HCT116 (cell line): ENCODE data around the gene KCNH2. TPM values are rescaled to one million over a fixed set of nuclear protein-coding genes. Genes with fewer than 3 reads are reported as not detected.

ENCODE experiments used
- ATAC-seq: fragments of 200-7000 bp; cut with Tn5 transposase; 2 replicates; pipeline ENCODE4 v1.9.1; 2020; ENCODE audit warnings: mild to moderate bottlenecking, moderate library complexity
- BruUV-seq: library from RNA; stranded (reverse); fragments of 400-500 nt; replicated peaks from 2 replicates; lab custom pipeline; 2021; lab: Mats Ljungman, UMichigan
- CTCF ChIA-PET: fragments of 300-600 bp; sonication (Branson Sonifier 250); formaldehyde crosslinking; loops from one replicate; lab custom pipeline; 2021; ENCODE audit warnings: antibody characterized with exemption; lab: Charles Lee
- POLR2A ChIA-PET: fragments of 300-600, 350-600 bp; sonication (Branson Sonifier 250); formaldehyde crosslinking; loops from one replicate; lab custom pipeline; 2021; ENCODE audit warnings: antibody characterized with exemption; lab: Charles Lee
- RAD21 ChIA-PET, 2 experiments: fragments of 300-600 bp; sonication (Branson Sonifier 250); formaldehyde crosslinking; loops; one replicate each; lab custom pipeline; 2023; ENCODE audit warnings: low total read pairs in 2 of 2; ENCODE audit not compliant: uncharacterized antibody in 2 of 2, unreplicated experiment in 2 of 2, low non-redundant PET in 1 of 2; lab: Charles Lee
- DNase-seq: peaks from one replicate; pipeline ENCODE4 v3.0.0-alpha.2; 2010; ENCODE audit warnings: low read depth, low spot score
- H2AFZ ChIP-seq: fragments of 200-600 bp; shearing (Covaris generic), sonication (generic); 2 replicates; pipeline ENCODE4 v1.6.1; 2017; ENCODE audit warnings: low read depth, mixed run types, mixed read lengths, antibody characterized with exemption, low read length; ENCODE audit not compliant: poor library complexity, severe bottlenecking
- H3K27ac ChIP-seq: 2 replicates; pipeline ENCODE4 v1.5.1; 2012; ENCODE audit warnings: low read depth, low read length
- H3K27me3 ChIP-seq: fragments of 200-600 bp; sonication (generic); 2 replicates; pipeline ENCODE4 v1.6.1; 2016; ENCODE audit warnings: mixed run types, low read length, mixed read lengths; ENCODE audit not compliant: insufficient read depth
- H3K36me3 ChIP-seq, 2 experiments: fragments of 200-500 bp in 1 of 2; fragments of 200-600 bp in 1 of 2; sonication (Bioruptor generic) in 1 of 2; sonication (generic) in 1 of 2; 2 replicates each; pipeline versions ENCODE4 v1.5.1 to v1.6.1; 2014 to 2016; ENCODE audit warnings: low read length in 2 of 2, inconsistent platforms in 1 of 2, mixed read lengths in 1 of 2, mixed run types in 1 of 2; ENCODE audit not compliant: insufficient read depth in 2 of 2, control insufficient read depth in 1 of 2
- H3K4me1 ChIP-seq, 2 experiments: fragments of 200-600 bp in 1 of 2; sonication (generic) in 1 of 2; 2 replicates each; pipeline versions ENCODE4 v1.5.1 to v1.6.1; 2012 to 2017; ENCODE audit warnings: low read length in 2 of 2, inconsistent platforms in 1 of 2, mild to moderate bottlenecking in 1 of 2, mixed read lengths in 1 of 2, mixed run types in 1 of 2, moderate library complexity in 1 of 2; ENCODE audit not compliant: insufficient read depth in 2 of 2, control insufficient read depth in 1 of 2
- H3K4me2 ChIP-seq: fragments of 200-600 bp; sonication (generic); 2 replicates; pipeline ENCODE4 v1.6.1; 2017; ENCODE audit warnings: mixed run types, low read length, mixed read lengths
- H3K4me3 ChIP-seq, 2 experiments: fragments of 200-600 bp in 1 of 2; sonication (generic) in 1 of 2; replicated peaks in 1 of 2; 2 replicates each; pipeline ENCODE4 v1.5.1; 2011 to 2016; ENCODE audit warnings: low read length in 2 of 2, control low read depth in 1 of 2, low read depth in 1 of 2, mild to moderate bottlenecking in 1 of 2, mixed read lengths in 1 of 2, mixed run types in 1 of 2
- H3K79me2 ChIP-seq: fragments of 200-600 bp; sonication (generic); 2 replicates; pipeline ENCODE4 v1.6.1; 2017; ENCODE audit warnings: mild to moderate bottlenecking, mixed run types, low read length, moderate library complexity, mixed read lengths; ENCODE audit not compliant: insufficient read depth
- H3K9ac ChIP-seq: fragments of 200-600 bp; sonication (generic); 2 replicates; pipeline ENCODE4 v1.6.1; 2016; ENCODE audit warnings: low read length, mixed read lengths
- H3K9me2 ChIP-seq: fragments of 200-600 bp; sonication (generic), shearing (Covaris generic); 2 replicates; pipeline ENCODE4 v1.6.1; 2017; ENCODE audit warnings: mixed run types, mild to moderate bottlenecking, moderate library complexity; ENCODE audit not compliant: insufficient read depth
- H3K9me3 ChIP-seq, 2 experiments: fragments of 200-500 bp in 1 of 2; fragments of 200-600 bp in 1 of 2; sonication (Bioruptor generic) in 1 of 2; sonication (generic) in 1 of 2; 2 replicates each; pipeline ENCODE4 v1.6.1; 2014 to 2017; ENCODE audit warnings: low read length in 2 of 2, mixed read lengths in 2 of 2, inconsistent platforms in 1 of 2, low read depth in 1 of 2, mild to moderate bottlenecking in 1 of 2, mixed run types in 1 of 2, moderate library complexity in 1 of 2; ENCODE audit not compliant: control insufficient read depth in 1 of 2, insufficient read depth in 1 of 2
- H4K20me1 ChIP-seq: fragments of 200-600 bp; sonication (generic), shearing (Covaris generic); 2 replicates; pipeline ENCODE4 v1.6.1; 2017; ENCODE audit warnings: mixed run types, mild to moderate bottlenecking, moderate library complexity; ENCODE audit not compliant: insufficient read depth
- CBX3 ChIP-seq: IDR thresholded peaks from 2 replicates; pipeline ENCODE4 v1.6.1; 2012; ENCODE audit warnings: low read depth
- EGR1 ChIP-seq: IDR thresholded peaks from 2 replicates; pipeline ENCODE4 v1.6.1; 2012; ENCODE audit warnings: low read depth
- ELF1 ChIP-seq: IDR thresholded peaks from 2 replicates; pipeline ENCODE4 v1.6.1; 2012; ENCODE audit warnings: low read depth, borderline replicate concordance
- EZH2 ChIP-seq: fragments of 200-600 bp; sonication (generic); IDR thresholded peaks from 2 replicates; pipeline ENCODE4 v1.6.1; 2017; ENCODE audit warnings: antibody characterized with exemption, mixed run types
- EZH2phosphoT487 ChIP-seq: fragments of 200-600 bp; IDR thresholded peaks from 2 replicates; pipeline ENCODE4 v1.6.1; 2018; ENCODE audit warnings: antibody characterized with exemption, borderline replicate concordance
- FOSL1 ChIP-seq: IDR thresholded peaks from 2 replicates; pipeline ENCODE4 v1.6.1; 2012; ENCODE audit warnings: low read depth
- POLR2A ChIP-seq: IDR thresholded peaks from 2 replicates; pipeline ENCODE4 v1.7.0; 2011; ENCODE audit warnings: borderline replicate concordance; ENCODE audit not compliant: insufficient read depth, insufficient read length; ENCODE audit errors: extremely low read depth
- SIN3A ChIP-seq: IDR thresholded peaks from 2 replicates; pipeline ENCODE4 v1.6.1; 2012; ENCODE audit warnings: low read depth
- SP1 ChIP-seq: IDR thresholded peaks from 2 replicates; pipeline ENCODE4 v1.6.1; 2012; ENCODE audit warnings: low read depth
- SRF ChIP-seq: IDR thresholded peaks from 2 replicates; pipeline ENCODE4 v1.6.1; 2012; ENCODE audit warnings: low read depth
- TCF7L2 ChIP-seq: IDR thresholded peaks from 2 replicates; pipeline ENCODE4 v1.7.0; 2011; ENCODE audit warnings: borderline replicate concordance, inconsistent platforms; ENCODE audit not compliant: insufficient read depth, insufficient read length; ENCODE audit errors: extremely low read depth
- YY1 ChIP-seq: IDR thresholded peaks from 2 replicates; pipeline ENCODE4 v1.6.1; 2011; ENCODE audit warnings: low read length, low read depth, moderate library complexity, mild to moderate bottlenecking; ENCODE audit not compliant: insufficient replicate concordance; ENCODE audit errors: extremely low read depth
- ZFX ChIP-seq: fragments of 450-650 bp; IDR thresholded peaks from 2 replicates; pipeline ENCODE4 v1.6.1; 2017
- ZNF274 ChIP-seq: fragments of 200-500 bp; sonication (Bioruptor generic); IDR thresholded peaks from 2 replicates; pipeline ENCODE4 v1.6.1; 2014; ENCODE audit warnings: mild to moderate bottlenecking, low read depth, low read length, inconsistent platforms
- intact Hi-C: fragments of 100-400 bp; cut with micrococcal nuclease; formaldehyde crosslinking; loops from 2 replicates; pipeline ENCODE4 v1.10.0; 2022
- total RNA-seq: library from RNA; stranded (reverse); gene quantifications from one replicate; pipeline ENCODE4 v1.2.1, GENCODE V29; 2021; ENCODE audit not compliant: unreplicated experiment
- TF ChIP-seq, protein P1 (sequence below): IDR thresholded peaks from 2 replicates; pipeline ENCODE4 v1.6.1; 2012
- TF ChIP-seq, protein P2 (sequence below): IDR thresholded peaks from 2 replicates; pipeline ENCODE4 v1.6.1; 2012
- TF ChIP-seq, protein P3 (sequence below), 3 experiments: fragments of 200-600 bp in 1 of 3; sonication (generic) in 1 of 3; IDR thresholded peaks in 2 of 3; conservative IDR thresholded peaks in 1 of 3; 2 replicates each; pipeline ENCODE4 v1.5.1; 2012 to 2017; ENCODE audit warnings: low read depth in 2 of 3, low read length in 2 of 3, antibody characterized with exemption in 1 of 3, borderline replicate concordance in 1 of 3, control low read depth in 1 of 3, mild to moderate bottlenecking in 1 of 3, mixed read lengths in 1 of 3, mixed run types in 1 of 3, moderate library complexity in 1 of 3; ENCODE audit not compliant: insufficient read depth in 1 of 3

Gene KCNH2
- total RNA-seq, 1 experiment from 2014 or later: 9.7 TPM

DNA sequence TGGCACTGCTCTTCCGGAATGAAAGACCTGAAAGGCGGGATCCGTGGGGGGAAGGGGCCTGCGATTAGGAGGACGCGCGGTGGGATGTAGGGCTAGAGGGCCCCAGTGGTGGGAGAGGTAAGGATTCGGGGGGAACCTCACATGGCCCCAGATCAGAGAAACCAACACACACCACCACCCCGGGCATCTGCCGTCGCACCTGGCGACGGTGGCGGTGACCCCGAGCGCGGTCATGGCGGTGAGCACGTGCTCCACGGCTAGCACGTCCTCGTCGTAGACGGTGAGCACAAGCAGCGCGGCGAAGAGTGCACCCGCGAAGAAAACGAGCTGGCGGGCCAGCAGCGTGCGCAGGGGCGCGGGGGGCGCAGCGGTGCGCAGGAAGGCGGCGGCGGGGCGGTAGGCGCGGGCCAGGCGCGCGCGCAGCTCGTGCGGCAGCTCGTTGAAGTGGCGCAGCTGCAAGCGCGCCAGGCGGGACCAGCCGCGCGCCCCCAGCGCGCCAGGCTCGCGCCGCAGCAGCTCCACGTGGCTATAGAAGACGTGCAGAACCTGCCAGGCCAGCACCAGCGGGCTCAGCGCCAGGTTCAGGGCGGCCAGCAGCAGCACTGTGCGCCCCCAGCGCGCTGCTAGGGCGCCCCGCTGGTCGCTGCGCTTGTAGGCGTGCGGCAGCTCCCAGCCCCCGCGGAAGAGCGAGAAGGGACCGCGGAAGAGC lies 40.5 kb upstream of the KCNH2 start:
- no peak for ATAC-seq
- Histone ChIP-seq H3K4me1 (peaks cover 0 to 21% of the 10 kb centered on the region in 2 experiments; a peak in 2 of 4 replicates), H3K4me2 (peak overlapping the region; percentile 60), H3K4me3 (no peak overlapping the region)
- TF ChIP-seq POLR2A: no peak
- no peak for TF ChIP-seq SRF
- TF ChIP-seq ELF1: no peak
- no peak for TF ChIP-seq YY1
- TF ChIP-seq TCF7L2: no peak
- TF ChIP-seq EZH2phosphoT487: no peak
- TF ChIP-seq, protein P1, sequence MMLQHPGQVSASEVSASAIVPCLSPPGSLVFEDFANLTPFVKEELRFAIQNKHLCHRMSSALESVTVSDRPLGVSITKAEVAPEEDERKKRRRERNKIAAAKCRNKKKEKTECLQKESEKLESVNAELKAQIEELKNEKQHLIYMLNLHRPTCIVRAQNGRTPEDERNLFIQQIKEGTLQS: no peak
- TF ChIP-seq, protein P2, sequence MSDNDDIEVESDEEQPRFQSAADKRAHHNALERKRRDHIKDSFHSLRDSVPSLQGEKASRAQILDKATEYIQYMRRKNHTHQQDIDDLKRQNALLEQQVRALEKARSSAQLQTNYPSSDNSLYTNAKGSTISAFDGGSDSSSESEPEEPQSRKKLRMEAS: no peak
- no peak for TF ChIP-seq EGR1
- TF ChIP-seq, protein P3, sequence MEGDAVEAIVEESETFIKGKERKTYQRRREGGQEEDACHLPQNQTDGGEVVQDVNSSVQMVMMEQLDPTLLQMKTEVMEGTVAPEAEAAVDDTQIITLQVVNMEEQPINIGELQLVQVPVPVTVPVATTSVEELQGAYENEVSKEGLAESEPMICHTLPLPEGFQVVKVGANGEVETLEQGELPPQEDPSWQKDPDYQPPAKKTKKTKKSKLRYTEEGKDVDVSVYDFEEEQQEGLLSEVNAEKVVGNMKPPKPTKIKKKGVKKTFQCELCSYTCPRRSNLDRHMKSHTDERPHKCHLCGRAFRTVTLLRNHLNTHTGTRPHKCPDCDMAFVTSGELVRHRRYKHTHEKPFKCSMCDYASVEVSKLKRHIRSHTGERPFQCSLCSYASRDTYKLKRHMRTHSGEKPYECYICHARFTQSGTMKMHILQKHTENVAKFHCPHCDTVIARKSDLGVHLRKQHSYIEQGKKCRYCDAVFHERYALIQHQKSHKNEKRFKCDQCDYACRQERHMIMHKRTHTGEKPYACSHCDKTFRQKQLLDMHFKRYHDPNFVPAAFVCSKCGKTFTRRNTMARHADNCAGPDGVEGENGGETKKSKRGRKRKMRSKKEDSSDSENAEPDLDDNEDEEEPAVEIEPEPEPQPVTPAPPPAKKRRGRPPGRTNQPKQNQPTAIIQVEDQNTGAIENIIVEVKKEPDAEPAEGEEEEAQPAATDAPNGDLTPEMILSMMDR (IDR thresholded peaks at IDR 0.05 in 2 of 3, conservative IDR thresholded peaks at IDR 0.05 in 1 of 3; ENCODE audit: borderline replicate concordance in 1 of 3, insufficient read depth in 1 of 3, low read depth in 2 of 3, low read length in 2 of 3): no peak
- TF ChIP-seq SP1: no peak
- no peak for TF ChIP-seq FOSL1
- TF ChIP-seq ZNF274: no peak
- no peak for TF ChIP-seq SIN3A
- TF ChIP-seq ZFX: no peak
- no peak for TF ChIP-seq CBX3
- TF ChIP-seq EZH2: no peak
- TF ChIP-seq, all 23 proteins: peak for 0
- POLR2A ChIA-PET: interaction anchor here (0.6 to 2.0 kb wide), 3 partner anchors 9 to 42 kb away, joined by 4 to 10 read pairs (median 5); partner anchors contain the start of gene ABCB8
- Histone ChIP-seq H3K9me2 (no peaks in the 10 kb centered on the region), H4K20me1 (no peaks in the 10 kb centered on the region), H3K27ac (peak overlapping the region; percentile 8; the same call in 1 of the 2 replicates), H3K9me3 (no peaks in the 10 kb centered on the region), H2AFZ (no peak overlapping the region), H3K36me3 (no peaks in the 10 kb centered on the region), H3K79me2 (no peaks in the 10 kb centered on the region), H3K27me3 (no peaks in the 10 kb centered on the region), H3K9ac (peak overlapping the region; percentile 38; the same call in 1 of the 2 replicates)
- no TSS peak for BruUV-seq
- no peak for DNase-seq
- CTCF ChIA-PET: interaction anchor here (0.6 to 5.2 kb wide), 13 partner anchors 9 to 120 kb away, joined by 3 to 59 read pairs (median 4); partner anchors contain the start of genes ABCB8, FASTK and NOS3
- intact Hi-C loops: loop anchor here (1.0 to 10.0 kb wide), 3 partner anchors 55 to 244 kb away; no protein-coding TSS in a partner anchor
- RAD21 ChIA-PET: interaction anchor here (0.5 to 1.0 kb wide), 4 partner anchors 9 to 228 kb away, joined by 3 read pairs; no protein-coding TSS in a partner anchor
